Stomach smooth muscle (tissue), 2 donors: Measurements from ENCODE around the gene ABTB2.

ENCODE experiments used
- H3K27ac ChIP-seq: one replicate; pipeline ENCODE4 v1.7.0; 2013; ENCODE audit warnings: mild to moderate bottlenecking, low read length, inconsistent platforms
- H3K27me3 ChIP-seq, 2 donors: one replicate each; pipeline ENCODE4 v1.7.0; 2013; ENCODE audit warnings: low read length in 2 of 2; ENCODE audit not compliant: insufficient read depth in 2 of 2, control insufficient read depth in 1 of 2
- H3K36me3 ChIP-seq, 2 donors: one replicate each; pipeline ENCODE4 v1.7.0; 2013; ENCODE audit warnings: low read length in 2 of 2; ENCODE audit not compliant: control insufficient read depth in 2 of 2, insufficient read depth in 2 of 2
- H3K4me1 ChIP-seq: one replicate; pipeline ENCODE4 v1.7.0; 2013; ENCODE audit warnings: low read length; ENCODE audit not compliant: control insufficient read depth, insufficient read depth
- H3K4me3 ChIP-seq, 2 donors: one replicate each; pipeline ENCODE4 v1.7.0; 2013; ENCODE audit warnings: low read length in 2 of 2
- H3K9ac ChIP-seq, 2 donors: one replicate each; pipeline ENCODE4 v1.7.0; 2013; ENCODE audit warnings: low read length in 2 of 2, mild to moderate bottlenecking in 1 of 2
- H3K9me3 ChIP-seq, 2 donors: one replicate each; pipeline ENCODE4 v1.7.0; 2013; ENCODE audit warnings: low read length in 2 of 2; ENCODE audit not compliant: control insufficient read depth in 2 of 2
- donor health status: healthy.
- donor health status: Pancreatic carcinoma.

The ABTB2 gene

DNA sequence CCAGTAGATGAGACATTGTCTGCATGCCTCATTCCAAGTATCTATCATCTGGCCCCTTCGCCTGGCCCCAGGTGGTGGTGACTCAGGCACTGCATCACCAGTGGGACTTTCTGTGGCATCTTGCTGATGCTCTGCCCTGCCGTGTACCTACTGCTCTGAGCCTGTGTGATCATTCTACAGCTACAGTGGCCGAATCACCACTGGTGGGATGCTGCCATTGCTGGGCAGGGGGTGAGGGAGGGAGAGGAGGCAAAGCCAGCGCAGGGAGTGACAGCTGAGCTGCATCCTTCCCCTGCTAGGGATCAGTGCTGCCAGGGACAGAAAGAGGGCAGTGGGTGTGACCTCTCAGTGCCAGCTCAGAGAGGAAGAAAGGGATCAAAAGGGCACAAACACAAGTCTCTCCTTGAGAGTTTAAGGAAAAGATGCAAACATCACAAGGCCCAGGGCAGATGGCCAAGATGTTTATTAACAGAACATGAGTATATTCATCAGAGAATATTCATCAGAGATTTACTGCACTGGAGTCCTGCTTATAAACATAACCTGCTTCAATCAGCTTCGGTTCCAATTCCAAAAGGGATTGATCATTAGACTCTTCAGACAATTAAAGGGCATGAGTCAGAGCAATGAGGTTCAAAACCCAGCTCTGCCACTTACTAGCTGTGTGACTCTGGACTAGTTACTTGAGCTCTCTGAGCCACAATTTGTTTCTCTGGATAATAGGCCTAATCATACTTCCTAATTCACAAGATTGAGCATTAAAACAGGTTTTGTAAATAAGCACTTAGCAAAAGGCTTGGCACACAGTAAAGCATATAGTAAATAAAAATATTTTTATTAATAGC is 142.6 kb downstream of the ABTB2 start:
- Histone ChIP-seq H3K36me3 (no peaks in the 10 kb centered on the region), H3K27ac (no peak overlapping the region), H3K4me3 (no peak overlapping the region), H3K27me3 (no peaks in the 10 kb centered on the region), H3K9ac (no peak overlapping the region), H3K4me1 (peaks cover 3% of the 10 kb centered on the region), H3K9me3 (no peaks in the 10 kb centered on the region)

DNA sequence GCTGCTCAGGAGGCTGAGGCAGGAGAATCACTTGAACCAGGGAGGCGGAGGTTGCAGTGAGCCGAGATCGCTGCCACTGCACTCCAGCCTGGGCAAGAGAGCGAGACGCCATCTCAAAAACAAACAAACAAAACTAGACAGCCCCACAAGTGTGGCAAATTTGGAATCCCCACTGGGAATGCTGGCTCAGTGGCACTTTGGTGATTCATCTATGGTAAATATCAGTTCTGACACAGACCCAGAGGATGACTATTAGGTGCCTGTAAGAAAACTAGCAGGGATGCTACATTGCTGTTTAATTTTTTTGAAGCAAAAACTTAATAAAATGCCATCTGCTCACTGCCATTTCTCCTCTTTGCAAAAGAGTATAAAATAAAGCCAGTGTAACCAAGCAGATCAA is 144.4 kb downstream of the ABTB2 start:
- Histone ChIP-seq H3K9me3 (no peaks in the 10 kb centered on the region), H3K36me3 (no peaks in the 10 kb centered on the region), H3K4me1 (no peaks in the 10 kb centered on the region), H3K4me3 (no peak overlapping the region), H3K27ac (no peak overlapping the region), H3K27me3 (no peaks in the 10 kb centered on the region), H3K9ac (no peak overlapping the region)

DNA sequence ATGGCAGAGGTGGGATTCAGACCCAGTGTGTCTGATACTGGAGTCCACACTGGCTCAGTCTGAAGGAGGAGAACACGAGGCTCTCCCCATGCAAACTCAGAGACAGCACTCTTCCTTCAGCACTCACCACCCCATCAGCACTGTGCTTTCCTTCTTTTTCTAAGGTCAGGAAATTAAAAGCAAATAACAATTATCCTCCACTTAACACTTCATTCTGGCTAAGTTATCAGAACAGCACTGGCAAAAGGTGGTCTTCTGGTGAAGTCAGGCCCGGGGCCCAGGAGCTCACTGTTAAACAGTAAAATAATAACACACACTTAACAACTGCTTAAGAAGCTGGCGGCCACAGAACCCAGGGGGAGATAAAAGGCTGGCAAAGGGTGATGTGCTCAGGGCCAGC is 145.2 kb downstream of the ABTB2 start:
- H3K4me3 ChIP-seq: no peak overlapping the region
- no peaks in the 10 kb centered on the region for H3K4me1 ChIP-seq
- no peaks in the 10 kb centered on the region for H3K36me3 ChIP-seq
- H3K9me3 ChIP-seq: no peaks in the 10 kb centered on the region
- no peaks in the 10 kb centered on the region for H3K27me3 ChIP-seq
- no peak overlapping the region for H3K27ac ChIP-seq
- H3K9ac ChIP-seq: no peak overlapping the region

DNA sequence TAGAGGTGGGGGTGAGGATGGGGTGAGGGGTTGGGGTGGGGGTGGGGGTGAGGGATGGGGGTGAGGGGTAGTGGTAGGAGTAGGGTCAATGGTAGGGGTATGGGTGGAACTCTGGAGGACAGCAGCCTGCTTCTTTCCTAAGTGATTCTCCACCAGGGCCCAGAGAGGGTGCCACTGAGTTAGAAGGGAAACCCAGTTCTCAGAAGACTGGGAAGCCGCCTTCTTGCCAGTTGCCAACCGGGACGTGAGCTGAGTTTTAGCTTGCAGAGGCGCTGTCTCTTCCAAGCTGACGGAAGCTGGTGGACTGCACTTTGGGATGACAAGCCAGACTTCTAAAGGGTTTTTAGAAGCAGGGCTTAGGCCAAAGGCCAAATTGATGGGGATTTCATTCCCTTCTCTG is 148.0 kb downstream of the ABTB2 start:
- no peak overlapping the region for H3K4me3 ChIP-seq
- H3K9ac ChIP-seq: no peak overlapping the region
- H3K36me3 ChIP-seq: no peaks in the 10 kb centered on the region
- H3K27me3 ChIP-seq: no peaks in the 10 kb centered on the region
- H3K27ac ChIP-seq: no peak overlapping the region
- H3K4me1 ChIP-seq: no peaks in the 10 kb centered on the region
- no peaks in the 10 kb centered on the region for H3K9me3 ChIP-seq

- Histone ChIP-seq H3K27ac (no peak overlapping the region), H3K4me3 (no peak overlapping the region), H3K36me3 (peaks cover 0 to 3% of the 10 kb centered on the region in 2 donors), H3K4me1 (no peaks in the 10 kb centered on the region), H3K27me3 (no peaks in the 10 kb centered on the region), H3K9ac (no peak overlapping the region), H3K9me3 (no peaks in the 10 kb centered on the region)
Observed at GRCh38 chr11:34208266-34209135, 149.3 kb downstream of the ABTB2 start.

- peaks cover 0 to 7% of the 10 kb centered on the region in 2 donors for H3K36me3 ChIP-seq
- H3K27ac ChIP-seq: no peak overlapping the region
Observed at GRCh38 chr11:34207487-34208180, 150.2 kb downstream of the ABTB2 start.

DNA sequence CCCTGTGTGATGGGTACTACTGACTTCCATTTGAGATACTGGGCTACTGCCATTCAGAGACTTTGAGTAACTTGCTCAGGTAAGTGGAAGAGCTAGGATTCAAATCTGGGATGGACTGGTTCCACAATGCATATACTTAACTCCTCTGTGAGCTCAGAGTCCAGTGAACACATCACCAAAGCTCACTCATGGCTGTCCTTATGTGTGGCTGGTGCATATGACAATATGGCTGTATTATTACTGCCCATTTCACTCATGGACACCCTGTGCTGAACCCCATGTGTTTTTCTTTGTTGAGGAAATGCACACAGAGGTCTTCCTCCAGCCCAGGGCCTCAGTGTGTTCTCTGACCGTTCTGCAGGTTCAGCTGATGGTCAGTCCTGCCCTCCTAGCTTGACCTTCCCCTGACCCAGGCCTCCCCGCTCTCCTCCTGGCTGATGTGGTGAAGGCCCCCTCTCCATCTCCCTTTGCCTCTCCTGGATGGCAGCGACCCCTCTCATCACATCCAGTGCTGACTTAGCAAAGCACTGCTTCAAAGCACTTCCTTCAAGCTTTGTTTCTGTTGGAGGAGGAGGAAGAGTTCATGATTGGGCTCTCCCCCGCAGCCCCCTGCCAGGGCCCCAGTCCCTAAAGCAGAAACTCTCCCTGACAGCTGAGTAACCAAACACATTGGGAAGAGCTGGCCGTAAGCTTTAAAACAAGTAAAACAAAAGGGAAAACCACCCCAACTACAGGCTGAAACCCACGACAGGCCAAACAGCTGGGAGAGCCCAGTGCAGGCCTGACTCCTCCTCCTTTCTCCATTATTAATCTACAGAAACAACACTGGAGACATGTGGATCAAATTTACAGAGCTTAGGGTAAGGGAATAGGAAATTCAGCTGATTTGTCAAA is 151.2 kb downstream of the ABTB2 start:
- no peak overlapping the region for H3K4me3 ChIP-seq
- H3K9ac ChIP-seq: no peak overlapping the region
- no peaks in the 10 kb centered on the region for H3K27me3 ChIP-seq
- peaks cover 0 to 7% of the 10 kb centered on the region in 2 donors for H3K36me3 ChIP-seq
- H3K27ac ChIP-seq: no peak overlapping the region
- H3K9me3 ChIP-seq: no peaks in the 10 kb centered on the region
- H3K4me1 ChIP-seq: no peaks in the 10 kb centered on the region

More at GRCh38 chr11:34207487-34208180, 150.2 kb downstream of the ABTB2 start:
- Histone ChIP-seq H3K4me3 (no peak overlapping the region), H3K9me3 (no peaks in the 10 kb centered on the region), H3K4me1 (no peaks in the 10 kb centered on the region), H3K27me3 (no peaks in the 10 kb centered on the region), H3K9ac (no peak overlapping the region)

DNA sequence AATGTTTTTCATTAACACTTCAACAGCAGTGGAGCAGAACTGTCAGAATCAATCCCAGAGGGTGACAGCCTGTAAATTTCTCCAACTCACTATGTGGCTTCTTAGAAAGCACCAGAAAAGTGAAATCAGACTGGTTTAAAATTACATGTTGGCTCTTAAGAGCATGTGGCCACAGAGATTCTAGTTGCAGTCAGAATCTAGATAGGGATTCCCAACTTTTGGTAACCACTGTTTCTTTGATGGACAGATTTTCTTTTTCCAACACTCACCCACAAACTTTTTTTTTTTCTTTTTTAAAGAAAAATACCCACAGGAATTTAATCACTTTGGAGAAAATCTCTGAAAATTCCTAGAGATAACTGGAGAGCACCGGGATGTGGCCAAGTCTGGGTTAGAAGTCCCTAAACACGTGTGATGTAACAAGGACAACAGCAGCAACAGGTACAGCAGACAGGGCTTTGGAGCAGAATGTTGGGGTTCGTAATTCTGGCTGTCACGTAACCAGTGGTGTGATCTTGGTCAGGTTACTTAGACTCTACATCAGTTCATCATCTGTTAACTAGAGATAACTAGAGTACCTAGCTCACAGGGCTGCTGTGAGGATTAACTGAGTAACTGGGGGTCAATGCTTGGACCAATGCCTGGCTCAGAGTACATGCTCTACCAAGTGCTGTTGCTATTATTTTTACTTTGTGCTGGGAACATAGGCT is 152.3 kb downstream of the ABTB2 start:
- no peak overlapping the region for H3K27ac ChIP-seq
- H3K36me3 ChIP-seq: peaks cover 0 to 9% of the 10 kb centered on the region in 2 donors
- H3K4me1 ChIP-seq: no peaks in the 10 kb centered on the region
- H3K9ac ChIP-seq: no peak overlapping the region
- no peaks in the 10 kb centered on the region for H3K27me3 ChIP-seq
- no peaks in the 10 kb centered on the region for H3K9me3 ChIP-seq
- H3K4me3 ChIP-seq: no peak overlapping the region

GRCh38 chr11:34204396-34205279 is 153.2 kb downstream of the ABTB2 start:
- no peaks in the 10 kb centered on the region for H3K4me1 ChIP-seq
- H3K9me3 ChIP-seq: no peaks in the 10 kb centered on the region
- no peak overlapping the region for H3K4me3 ChIP-seq
- no peak overlapping the region for H3K9ac ChIP-seq
- peaks cover 0 to 9% of the 10 kb centered on the region in 2 donors for H3K36me3 ChIP-seq
- no peaks in the 10 kb centered on the region for H3K27me3 ChIP-seq
- H3K27ac ChIP-seq: no peak overlapping the region
